Measurements from ENCODE around the gene C1QTNF6. TPM values are rescaled to one million over a fixed set of nuclear protein-coding genes. Genes with fewer than 3 reads are reported as not detected.

C1QTNF6 gene
- total RNA-seq, 4 donors from 2014 or later, result 0.83 to 2.9 (median 1.3) TPM

DNA sequence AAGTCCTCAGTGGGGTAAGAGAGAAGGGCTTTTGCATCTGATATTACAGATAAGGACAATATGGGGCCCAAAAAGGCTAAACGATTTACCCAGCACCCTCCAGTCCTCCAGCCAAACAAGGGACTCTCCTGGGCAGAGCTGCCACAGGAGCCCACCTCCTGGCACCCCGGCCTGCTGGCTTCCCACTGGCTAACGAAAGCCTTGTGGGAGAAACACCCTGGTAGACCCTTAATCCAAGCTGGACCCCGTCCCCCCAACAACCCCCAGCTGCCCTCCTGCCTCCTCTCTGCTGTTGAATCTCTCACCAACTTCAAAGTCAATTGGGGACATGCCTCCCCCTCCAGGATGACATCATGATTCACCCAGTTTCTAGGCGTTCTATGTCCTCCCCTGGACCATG, 10.8 kb downstream of the C1QTNF6 start:
- peaks cover 0 to 3% (median under 1%) of the 10 kb centered on the region in 4 donors for H3K36me3 ChIP-seq
- 79% methylated on average over 5 of the region's 5 CpGs for WGBS
- no peaks in the 10 kb centered on the region for H3K27me3 ChIP-seq
- no peaks in the 10 kb centered on the region for H3K9me3 ChIP-seq
- TF ChIP-seq EP300 (IDR thresholded peaks at IDR 0.05), result no peak
- TF ChIP-seq, protein P1, sequence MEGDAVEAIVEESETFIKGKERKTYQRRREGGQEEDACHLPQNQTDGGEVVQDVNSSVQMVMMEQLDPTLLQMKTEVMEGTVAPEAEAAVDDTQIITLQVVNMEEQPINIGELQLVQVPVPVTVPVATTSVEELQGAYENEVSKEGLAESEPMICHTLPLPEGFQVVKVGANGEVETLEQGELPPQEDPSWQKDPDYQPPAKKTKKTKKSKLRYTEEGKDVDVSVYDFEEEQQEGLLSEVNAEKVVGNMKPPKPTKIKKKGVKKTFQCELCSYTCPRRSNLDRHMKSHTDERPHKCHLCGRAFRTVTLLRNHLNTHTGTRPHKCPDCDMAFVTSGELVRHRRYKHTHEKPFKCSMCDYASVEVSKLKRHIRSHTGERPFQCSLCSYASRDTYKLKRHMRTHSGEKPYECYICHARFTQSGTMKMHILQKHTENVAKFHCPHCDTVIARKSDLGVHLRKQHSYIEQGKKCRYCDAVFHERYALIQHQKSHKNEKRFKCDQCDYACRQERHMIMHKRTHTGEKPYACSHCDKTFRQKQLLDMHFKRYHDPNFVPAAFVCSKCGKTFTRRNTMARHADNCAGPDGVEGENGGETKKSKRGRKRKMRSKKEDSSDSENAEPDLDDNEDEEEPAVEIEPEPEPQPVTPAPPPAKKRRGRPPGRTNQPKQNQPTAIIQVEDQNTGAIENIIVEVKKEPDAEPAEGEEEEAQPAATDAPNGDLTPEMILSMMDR (IDR thresholded peaks at IDR 0.05), result no peak
- TF ChIP-seq POLR2AphosphoS5 (IDR thresholded peaks at IDR 0.05), result no peak
- TF ChIP-seq POLR2A (IDR thresholded peaks at IDR 0.05; ENCODE audit: low read depth), result no peak
- peak overlapping the region in 2 of 4 donors; percentile 36 to 57 for H3K27ac ChIP-seq (replicated peaks in 1 of 4)
- intact Hi-C loops (cut with DNase I), result no loop called here
- no peak overlapping the region for H3K4me3 ChIP-seq
- H3K4me1 ChIP-seq, result peaks cover 37 to 39% (median 38%) of the 10 kb centered on the region in 4 donors
- DNase-seq (ENCODE audit: extremely low spot score), result no peak

DNA sequence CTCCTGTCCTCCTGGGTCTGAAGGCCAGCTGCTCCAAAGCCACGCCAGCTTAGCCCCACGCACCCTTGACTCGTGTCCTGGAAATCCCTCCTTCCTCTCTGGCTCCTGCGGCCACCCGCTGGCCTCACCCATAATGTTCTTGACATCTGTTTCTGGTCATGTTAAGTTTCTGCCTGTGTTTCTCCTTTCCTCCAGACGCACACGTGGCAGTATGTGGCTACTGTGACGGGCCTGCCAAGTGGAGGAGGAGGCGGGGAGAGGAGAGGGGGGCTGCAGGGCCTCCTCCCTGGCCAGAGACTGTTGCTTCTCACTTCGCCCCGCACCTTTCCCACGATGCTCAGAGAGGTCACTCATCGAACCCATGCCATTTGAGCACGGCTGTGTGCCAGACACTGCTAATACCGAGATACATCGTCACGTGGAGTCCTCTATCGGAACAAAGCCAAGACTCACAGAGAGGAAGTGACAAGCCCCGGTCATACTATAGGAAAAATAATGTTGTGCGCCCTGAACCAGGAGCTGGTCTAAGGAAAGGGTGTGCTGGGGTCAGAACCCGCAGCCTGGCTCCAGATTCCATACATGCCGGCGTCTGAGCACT, 11.5 kb downstream of the C1QTNF6 start:
- DNase-seq (ENCODE audit: extremely low spot score), result no peak
- Histone ChIP-seq H3K4me1 (peaks cover 37 to 39% (median 38%) of the 10 kb centered on the region in 4 donors), H3K27ac (replicated peaks in 1 of 4) (peak overlapping the region in 3 of 4 donors; percentile 8 to 57 (median 36)), H3K4me3 (peak overlapping the region in 3 of 4 donors; percentile 2 to 21 (median 10)), H3K27me3 (no peaks in the 10 kb centered on the region), H3K9me3 (no peaks in the 10 kb centered on the region), H3K36me3 (no peaks in the 10 kb centered on the region)
- TF ChIP-seq POLR2AphosphoS5 (IDR thresholded peaks at IDR 0.05), result peak; percentile 41 to 87
- no peak for TF ChIP-seq EP300 (IDR thresholded peaks at IDR 0.05)
- 4% methylated on average over 21 of the region's 23 CpGs for WGBS
- intact Hi-C loops (cut with DNase I), result no loop called here

DNA sequence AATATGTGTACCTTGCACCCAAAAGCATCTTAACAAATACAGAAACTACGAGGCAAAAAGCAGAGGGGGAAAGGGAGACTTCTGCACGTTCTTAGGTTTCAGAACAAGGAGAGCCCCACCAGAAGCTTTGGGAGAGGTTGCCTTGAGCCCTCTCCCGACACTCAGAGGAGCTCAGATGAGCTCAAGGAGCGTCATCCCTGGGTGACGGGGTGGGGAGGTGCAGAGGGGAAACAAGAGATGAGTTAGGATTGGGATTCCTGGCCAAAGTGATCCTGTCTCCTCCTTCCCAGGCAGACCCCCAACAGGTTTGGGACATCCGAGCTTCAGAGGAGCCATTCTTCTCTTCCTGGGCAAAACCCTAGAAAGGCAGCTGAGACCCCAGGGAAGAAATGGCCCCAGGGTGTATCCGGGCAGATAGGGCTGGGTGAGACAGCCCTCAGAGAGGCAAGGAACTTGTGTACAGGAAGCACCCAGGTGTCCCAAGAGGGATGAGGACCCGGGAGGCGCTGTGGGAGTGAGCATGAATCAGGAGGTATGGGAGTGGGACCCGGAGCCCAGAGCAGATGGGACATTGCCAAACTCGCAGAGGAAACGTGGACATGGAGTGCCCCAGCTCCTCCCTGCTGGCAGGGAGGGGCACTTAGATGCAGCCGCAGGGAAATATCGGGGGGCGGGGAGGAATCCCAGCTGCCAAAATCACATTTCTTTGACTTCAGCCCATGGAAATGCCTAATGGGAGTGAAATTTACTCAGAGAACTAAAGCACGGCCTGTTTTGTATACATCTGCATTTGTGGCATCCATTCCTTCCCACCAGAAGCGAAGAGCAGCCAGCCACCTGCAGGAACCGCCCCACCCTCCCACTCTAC, 12.4 kb downstream of the C1QTNF6 start:
- TF ChIP-seq EP300 (IDR thresholded peaks at IDR 0.05), result no peak
- TF ChIP-seq POLR2A (IDR thresholded peaks at IDR 0.05; ENCODE audit: low read depth), result no peak
- TF ChIP-seq POLR2AphosphoS5 (IDR thresholded peaks at IDR 0.05), result no peak
- TF ChIP-seq, protein P1 (IDR thresholded peaks at IDR 0.05), result no peak
- no peak for DNase-seq (ENCODE audit: extremely low spot score)
- peaks cover 37 to 39% (median 38%) of the 10 kb centered on the region in 4 donors for H3K4me1 ChIP-seq
- H3K9me3 ChIP-seq, result no peaks in the 10 kb centered on the region
- WGBS, result 60% methylated on average over 18 of the region's 18 CpGs
- intact Hi-C loops (cut with DNase I), result no loop called here
- no peak overlapping the region for H3K4me3 ChIP-seq
- no peaks in the 10 kb centered on the region for H3K36me3 ChIP-seq
- H3K27ac ChIP-seq (replicated peaks in 1 of 4), result peak overlapping the region in 3 of 4 donors; percentile 8 to 57 (median 36)
- no peaks in the 10 kb centered on the region for H3K27me3 ChIP-seq

DNA sequence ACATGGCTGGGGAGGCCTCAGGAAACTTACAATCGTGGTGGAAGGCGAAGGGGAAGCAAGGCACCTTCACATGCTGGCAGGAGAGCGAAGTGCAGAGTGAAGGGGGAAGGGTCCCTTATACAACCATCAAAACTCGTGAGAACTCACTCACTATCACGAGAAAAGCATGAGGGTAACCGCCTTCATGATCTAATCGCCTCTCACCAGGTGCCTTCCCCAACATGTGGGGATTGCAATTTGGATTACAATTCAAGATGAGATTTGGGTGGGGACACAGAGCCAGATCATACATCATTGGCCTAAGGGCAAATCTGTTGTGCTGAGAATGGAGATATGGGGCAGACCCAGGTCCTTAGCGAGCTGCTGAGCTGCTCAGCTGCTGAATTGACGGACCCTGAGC, 13.1 kb downstream of the C1QTNF6 start:
- Histone ChIP-seq H3K4me1 (peaks cover 37 to 39% (median 38%) of the 10 kb centered on the region in 4 donors), H3K36me3 (no peaks in the 10 kb centered on the region), H3K9me3 (no peaks in the 10 kb centered on the region), H3K4me3 (no peak overlapping the region), H3K27me3 (no peaks in the 10 kb centered on the region), H3K27ac (replicated peaks in 1 of 4) (no peak overlapping the region)
- DNase-seq (ENCODE audit: extremely low spot score), result no peak
- TF ChIP-seq POLR2A (IDR thresholded peaks at IDR 0.05; ENCODE audit: low read depth) (no peak), EP300 (IDR thresholded peaks at IDR 0.05) (no peak), POLR2AphosphoS5 (IDR thresholded peaks at IDR 0.05) (no peak)
- TF ChIP-seq, protein P1 (IDR thresholded peaks at IDR 0.05), result no peak
- intact Hi-C loops (cut with DNase I), result no loop called here
- WGBS, result 91% methylated on average over 9 of the region's 9 CpGs

DNA sequence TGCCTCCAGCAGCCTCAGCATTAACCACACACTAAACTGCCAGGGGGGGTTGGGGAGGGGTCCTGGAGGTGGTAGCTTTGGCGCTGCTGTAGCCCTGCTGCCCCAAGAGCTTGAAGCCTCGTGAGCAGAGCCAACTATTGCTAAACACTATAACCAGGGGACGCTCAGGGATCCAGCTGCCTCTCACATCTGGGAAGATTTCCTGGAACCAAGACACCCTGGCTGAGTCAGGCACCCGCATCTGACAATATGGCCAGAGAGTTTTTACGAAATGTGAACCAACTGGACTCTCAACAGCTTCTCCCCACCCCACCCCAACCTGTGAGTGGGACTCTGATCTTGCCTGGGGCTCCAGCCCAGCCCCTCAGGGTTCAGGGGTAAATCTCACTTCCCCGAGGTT, 14.3 kb downstream of the C1QTNF6 start:
- H3K4me3 ChIP-seq, result no peak overlapping the region
- H3K27ac ChIP-seq (replicated peaks in 1 of 4), result no peak overlapping the region
- H3K9me3 ChIP-seq, result no peaks in the 10 kb centered on the region
- H3K4me1 ChIP-seq, result peaks cover 32 to 36% (median 33%) of the 10 kb centered on the region in 4 donors
- H3K27me3 ChIP-seq, result no peaks in the 10 kb centered on the region
- no peak for DNase-seq (ENCODE audit: extremely low spot score)
- no peaks in the 10 kb centered on the region for H3K36me3 ChIP-seq
- intact Hi-C loops (cut with DNase I), result no loop called here
- TF ChIP-seq POLR2A (IDR thresholded peaks at IDR 0.05; ENCODE audit: low read depth), result no peak
- TF ChIP-seq POLR2AphosphoS5 (IDR thresholded peaks at IDR 0.05), result peak in 1 of 2 donors; percentile 40
- 60% methylated on average over 3 of the region's 6 CpGs for WGBS
